Endothelial cell of umbilical vein (primary cell): Measurements from ENCODE around the gene MAGEC1. TPM values are rescaled to one million over a fixed set of nuclear protein-coding genes. Genes with fewer than 3 reads are reported as not detected.

ENCODE experiments used
- BruUV-seq: library from RNA; stranded (reverse); fragments of 400-500 nt; replicated peaks from 2 replicates; lab custom pipeline; 2021; lab: Mats Ljungman, UMichigan
- CTCF ChIA-PET: fragments of 300-600, 350-600 bp; sonication (Branson Sonifier 250); formaldehyde crosslinking; loops from one replicate; lab custom pipeline; 2021; ENCODE audit warnings: antibody characterized with exemption, inconsistent platforms; lab: Charles Lee
- POLR2A ChIA-PET: fragments of 300-600, 350-600 bp; sonication (Branson Sonifier 250); formaldehyde crosslinking; loops from one replicate; lab custom pipeline; 2021; ENCODE audit warnings: antibody characterized with exemption, inconsistent platforms; lab: Charles Lee
- DNase-seq: peaks from one replicate; pipeline ENCODE4 v3.0.0-alpha.2; 2011; ENCODE audit warnings: low read depth, low spot score
- FAIRE-seq: peaks from 2 replicates; lab custom pipeline; 2011; peaks lifted over from hg19 to GRCh38; lab: Jason Lieb, UNC
- H2AFZ ChIP-seq: 2 replicates; pipeline ENCODE4 v1.6.0; 2012; ENCODE audit warnings: low read depth, low read length, control low read depth, inconsistent platforms
- H3K27ac ChIP-seq: 2 replicates; pipeline ENCODE4 v1.5.1; 2011; ENCODE audit warnings: low read depth, mild to moderate bottlenecking, control low read depth, low read length, moderate library complexity; ENCODE audit not compliant: insufficient read depth
- H3K27me3 ChIP-seq, 2 experiments: 2 replicates each; pipeline versions ENCODE4 v1.6.0 to v1.6.1; 2011; ENCODE audit warnings: low read length in 2 of 2, mixed read lengths in 1 of 2; ENCODE audit not compliant: control insufficient read depth in 2 of 2, insufficient read depth in 2 of 2
- H3K36me3 ChIP-seq, 2 experiments: 2 replicates in 1 of 2; 3 replicates in 1 of 2; pipeline ENCODE4 v1.5.1; 2011; ENCODE audit warnings: low read length in 2 of 2, mild to moderate bottlenecking in 1 of 2, moderate library complexity in 1 of 2; ENCODE audit not compliant: control insufficient read depth in 2 of 2, insufficient read depth in 2 of 2; ENCODE audit errors: extremely low read depth in 1 of 2
- H3K4me1 ChIP-seq: 3 replicates; pipeline ENCODE4 v1.5.1; 2011; ENCODE audit warnings: mild to moderate bottlenecking, low read length; ENCODE audit not compliant: control insufficient read depth, insufficient read depth; ENCODE audit errors: extremely low read depth
- H3K4me2 ChIP-seq: 2 replicates; pipeline ENCODE4 v1.6.1; 2011; ENCODE audit warnings: low read length, control low read depth, mixed read lengths; ENCODE audit not compliant: insufficient read depth
- H3K4me3 ChIP-seq, 3 experiments: fragments of 200-600 bp in 1 of 3; sonication (generic), shearing (Covaris generic) in 1 of 3; replicated peaks in 1 of 3; 2 replicates each; pipeline ENCODE4 v1.5.1; 2011 to 2016; ENCODE audit warnings: control low read depth in 3 of 3, low read length in 3 of 3, mild to moderate bottlenecking in 2 of 3, inconsistent platforms in 1 of 3, low read depth in 1 of 3, moderate library complexity in 1 of 3; ENCODE audit not compliant: insufficient read depth in 1 of 3
- H3K79me2 ChIP-seq: 2 replicates; pipeline ENCODE4 v1.6.0; 2012; ENCODE audit warnings: low read length, inconsistent platforms; ENCODE audit not compliant: control insufficient read depth, insufficient read depth
- H3K9ac ChIP-seq: replicated peaks from 2 replicates; pipeline ENCODE3; 2011; ENCODE audit warnings: low read length, control low read depth; ENCODE audit not compliant: insufficient read depth; ENCODE audit errors: extremely low read depth
- H3K9me1 ChIP-seq: replicated peaks from 3 replicates; pipeline ENCODE4 v1.6.0; 2011; ENCODE audit warnings: mild to moderate bottlenecking, low read length; ENCODE audit not compliant: control insufficient read depth, insufficient read depth; ENCODE audit errors: extremely low read depth
- H3K9me3 ChIP-seq: replicated peaks from 2 replicates; pipeline ENCODE4 v1.5.1; 2012; ENCODE audit warnings: low read length, inconsistent platforms; ENCODE audit not compliant: control insufficient read depth, insufficient read depth
- H4K20me1 ChIP-seq: replicated peaks from 2 replicates; pipeline ENCODE3; 2011; ENCODE audit warnings: mild to moderate bottlenecking, low read length; ENCODE audit not compliant: control insufficient read depth, insufficient read depth; ENCODE audit errors: extremely low read depth
- EZH2 ChIP-seq: IDR thresholded peaks from 2 replicates; pipeline ENCODE4 v1.6.1; 2012; ENCODE audit warnings: borderline replicate concordance, low read depth, mild to moderate bottlenecking, moderate library complexity, low read length, inconsistent platforms; ENCODE audit not compliant: severe bottlenecking
- FOS ChIP-seq: IDR thresholded peaks from 2 replicates; pipeline ENCODE4 v1.6.1; 2011; ENCODE audit warnings: mild to moderate bottlenecking, low read length, moderate library complexity, borderline replicate concordance; ENCODE audit not compliant: insufficient read depth
- GATA2 ChIP-seq: IDR thresholded peaks from 2 replicates; pipeline ENCODE4 v1.7.0; 2011; ENCODE audit warnings: low read depth, mild to moderate bottlenecking, moderate library complexity, mixed read lengths, low read length; ENCODE audit not compliant: insufficient read length, insufficient read depth
- JUN ChIP-seq: IDR thresholded peaks from 2 replicates; pipeline ENCODE4 v1.6.1; 2011; ENCODE audit warnings: borderline replicate concordance, low read depth; ENCODE audit not compliant: insufficient read length, insufficient read depth
- MYC ChIP-seq: IDR thresholded peaks from one replicate; pipeline ENCODE4 v1.6.1; 2011; ENCODE audit warnings: mild to moderate bottlenecking, low read depth, low read length
- POLR2A ChIP-seq: IDR thresholded peaks from 2 replicates; pipeline ENCODE4 v1.6.1; 2012; ENCODE audit warnings: low read depth, mild to moderate bottlenecking, control low read depth, low read length
- POLR2AphosphoS5 ChIP-seq: IDR thresholded peaks from 2 replicates; pipeline ENCODE4 v1.6.1; 2012; ENCODE audit warnings: low read depth, mild to moderate bottlenecking, control low read depth, low read length, moderate library complexity; ENCODE audit not compliant: insufficient read depth
- dilution Hi-C: fragments of 300-500 bp; cut with MboI; formaldehyde crosslinking; loops from one replicate; pipeline ENCODE4 v1.15.0; 2019; ENCODE audit warnings: low sequenced_read_pairs; ENCODE audit not compliant: extremely low pct_ligation_motif_present
- intact Hi-C: fragments of 100-400 bp; cut with micrococcal nuclease; formaldehyde crosslinking; loops from one replicate; pipeline ENCODE4 v1.10.0; 2022
- polyA plus RNA-seq, 4 experiments: library from polyadenylated mRNA; depleted of rRNA in 3 of 4; stranded (reverse) in 3 of 4; unstranded in 1 of 4; fragments of >200 nt; gene quantifications; 2 replicates each; pipeline versions ENCODE4 v1.2.1 to v1.2.3, GENCODE V29; 2011 to 2012; ENCODE audit warnings: missing spikeins in 1 of 4
- total RNA-seq: library from RNA; stranded (reverse); gene quantifications from 2 replicates; pipeline ENCODE4 v1.2.3, GENCODE V29; 2021
- TF ChIP-seq, protein P1 (sequence below), 2 donors: IDR thresholded peaks; 1 replicate in 1 of 2; 2 replicates in 1 of 2; pipeline ENCODE4 v1.5.1; 2011; ENCODE audit warnings: low read length in 2 of 2, mild to moderate bottlenecking in 2 of 2, moderate library complexity in 2 of 2, control low read depth in 1 of 2, inconsistent platforms in 1 of 2, low read depth in 1 of 2; ENCODE audit not compliant: insufficient read depth in 1 of 2; ENCODE audit errors: extremely low read depth in 1 of 2
- TF ChIP-seq, protein P2 (sequence below): IDR thresholded peaks from 2 replicates; pipeline ENCODE4 v1.6.1; 2011; ENCODE audit not compliant: insufficient read depth, insufficient read length

MAGEC1 gene
- total and polyA plus RNA-seq, 2 donors (not counting 3 experiments of a cell fraction or from before 2014, with no cell fraction given): not detected

DNA sequence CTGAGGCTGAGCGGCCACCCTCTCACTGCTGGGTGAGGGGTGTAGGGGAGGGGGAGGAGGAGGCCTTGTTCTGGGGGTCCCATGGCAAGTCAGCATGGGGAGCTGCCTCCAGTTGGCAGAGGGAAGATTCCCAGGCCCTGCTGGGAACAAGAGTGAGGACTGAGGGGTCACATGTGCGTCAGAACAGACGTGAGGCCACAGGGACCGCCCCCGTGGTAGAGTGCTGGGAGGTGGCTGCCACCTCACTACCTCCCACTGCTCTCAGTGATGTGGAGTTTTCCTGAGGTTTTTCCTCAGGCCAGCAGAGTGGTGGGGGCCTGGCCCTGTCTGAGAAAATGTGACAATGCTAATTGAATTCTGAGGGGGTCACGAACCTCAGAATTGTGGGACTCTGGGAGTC is 568 bp downstream of the MAGEC1 start:
- H3K4me3 ChIP-seq: no peak overlapping the region
- no peak overlapping the region for H2AFZ ChIP-seq
- dilution Hi-C loops: no loop called here
- no peaks in the 10 kb centered on the region for H3K36me3 ChIP-seq
- H3K4me1 ChIP-seq: no peaks in the 10 kb centered on the region
- H4K20me1 ChIP-seq: no peaks in the 10 kb centered on the region
- H3K4me2 ChIP-seq: no peak overlapping the region
- no peak overlapping the region for H3K9ac ChIP-seq
- H3K9me1 ChIP-seq: no peaks in the 10 kb centered on the region
- H3K79me2 ChIP-seq: no peaks in the 10 kb centered on the region
- BruUV-seq: no TSS peak
- H3K27me3 ChIP-seq: no peaks in the 10 kb centered on the region
- DNase-seq (no peak), FAIRE-seq (no peak)
- no peaks in the 10 kb centered on the region for H3K9me3 ChIP-seq
- intact Hi-C loops: no loop called here
- ChIA-PET POLR2A (no interaction called here), CTCF (no interaction called here)
- H3K27ac ChIP-seq: no peak overlapping the region
- TF ChIP-seq POLR2AphosphoS5 (no peak), FOS (no peak)

DNA sequence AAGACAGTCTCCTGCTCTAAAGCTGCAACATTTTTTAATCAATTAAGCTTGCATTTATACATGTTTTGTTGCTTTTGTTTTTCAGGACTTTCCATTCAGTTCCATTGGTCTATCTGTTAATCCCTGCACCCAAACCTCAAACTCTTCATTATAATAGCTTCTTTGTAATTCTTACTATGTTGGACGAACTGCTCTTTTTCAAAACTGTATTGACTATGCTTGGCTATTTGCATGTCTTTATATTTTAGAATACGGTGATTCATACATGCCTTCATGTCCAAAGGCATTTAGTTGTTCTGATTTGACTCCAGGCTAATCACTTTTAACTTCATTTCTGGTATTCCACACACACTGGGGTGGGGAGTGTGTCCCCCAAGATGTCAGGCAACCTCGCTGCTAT is 14.1 kb downstream of the MAGEC1 start:
- BruUV-seq: no TSS peak
- POLR2A ChIA-PET: no interaction called here

More for the DNA sequence above, 14.1 kb downstream of the MAGEC1 start:
- Histone ChIP-seq H3K27ac (no peak overlapping the region), H3K27me3 (no peaks in the 10 kb centered on the region), H3K79me2 (no peaks in the 10 kb centered on the region), H2AFZ (no peak overlapping the region), H3K4me3 (no peak overlapping the region), H3K36me3 (no peaks in the 10 kb centered on the region), H3K9me1 (no peaks in the 10 kb centered on the region), H3K9me3 (no peaks in the 10 kb centered on the region), H3K4me1 (no peaks in the 10 kb centered on the region), H4K20me1 (no peaks in the 10 kb centered on the region), H3K4me2 (no peak overlapping the region), H3K9ac (no peak overlapping the region)
- intact Hi-C loops (no loop called here), dilution Hi-C loops (no loop called here)
- DNase-seq (no peak), FAIRE-seq (no peak)
- no peak for TF ChIP-seq POLR2AphosphoS5
- TF ChIP-seq EZH2: no peak
- TF ChIP-seq, protein P1, sequence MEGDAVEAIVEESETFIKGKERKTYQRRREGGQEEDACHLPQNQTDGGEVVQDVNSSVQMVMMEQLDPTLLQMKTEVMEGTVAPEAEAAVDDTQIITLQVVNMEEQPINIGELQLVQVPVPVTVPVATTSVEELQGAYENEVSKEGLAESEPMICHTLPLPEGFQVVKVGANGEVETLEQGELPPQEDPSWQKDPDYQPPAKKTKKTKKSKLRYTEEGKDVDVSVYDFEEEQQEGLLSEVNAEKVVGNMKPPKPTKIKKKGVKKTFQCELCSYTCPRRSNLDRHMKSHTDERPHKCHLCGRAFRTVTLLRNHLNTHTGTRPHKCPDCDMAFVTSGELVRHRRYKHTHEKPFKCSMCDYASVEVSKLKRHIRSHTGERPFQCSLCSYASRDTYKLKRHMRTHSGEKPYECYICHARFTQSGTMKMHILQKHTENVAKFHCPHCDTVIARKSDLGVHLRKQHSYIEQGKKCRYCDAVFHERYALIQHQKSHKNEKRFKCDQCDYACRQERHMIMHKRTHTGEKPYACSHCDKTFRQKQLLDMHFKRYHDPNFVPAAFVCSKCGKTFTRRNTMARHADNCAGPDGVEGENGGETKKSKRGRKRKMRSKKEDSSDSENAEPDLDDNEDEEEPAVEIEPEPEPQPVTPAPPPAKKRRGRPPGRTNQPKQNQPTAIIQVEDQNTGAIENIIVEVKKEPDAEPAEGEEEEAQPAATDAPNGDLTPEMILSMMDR (IDR thresholded peaks at IDR 0.05; ENCODE audit: extremely low read depth in 1 of 2, insufficient read depth in 1 of 2, low read depth in 1 of 2, low read length in 2 of 2): no peak
- TF ChIP-seq POLR2A: no peak
- TF ChIP-seq, protein P2, sequence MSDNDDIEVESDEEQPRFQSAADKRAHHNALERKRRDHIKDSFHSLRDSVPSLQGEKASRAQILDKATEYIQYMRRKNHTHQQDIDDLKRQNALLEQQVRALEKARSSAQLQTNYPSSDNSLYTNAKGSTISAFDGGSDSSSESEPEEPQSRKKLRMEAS: no peak
- no peak for TF ChIP-seq MYC
- TF ChIP-seq FOS: no peak
- no peak for TF ChIP-seq GATA2
- TF ChIP-seq JUN: no peak
- CTCF ChIA-PET: no interaction called here
